ENCODE data around the gene SIN3B. TPM values are rescaled to one million over a fixed set of nuclear protein-coding genes. Genes with fewer than 3 reads are reported as not detected.

The SIN3B gene
- total RNA-seq, 5 donors from 2014 or later (not counting 1 experiment from before 2014, with no cell fraction given): 76.4 to 94.5 (median 84.1) TPM

- H3K9me3 Mint-ChIP-seq: peaks cover 10 to 19% (median 18%) of the 10 kb centered on the region in 3 donors
- no peaks in the 10 kb centered on the region for H3K4me1 ChIP-seq (ENCODE audit: control insufficient read depth in 1 of 2, extremely low read depth in 1 of 2, insufficient read depth in 2 of 2, low read length in 2 of 2)
- H3K27me3 Mint-ChIP-seq: no peaks in the 10 kb centered on the region
- H3K36me3 ChIP-seq (ENCODE audit: control insufficient read depth in 2 of 2, extremely low read depth in 1 of 2, insufficient read depth in 1 of 2, low read length in 1 of 2): no peaks in the 10 kb centered on the region
- no peaks in the 10 kb centered on the region for H3K36me3 Mint-ChIP-seq
- WGBS (ENCODE audit: insufficient coverage): 81% methylated on average over 10 of the region's 12 CpGs
- ChIA-PET CTCF (interaction anchor here in 1 of 2 donors (0.6 kb wide), 1 partner anchor 91 kb away, joined by 3 read pairs; no protein-coding TSS in a partner anchor), POLR2A (no interaction called here)
- ATAC-seq (replicated peaks in 1 of 4): no peak
- DNase-seq: no peak
- no peak overlapping the region for H3K27ac Mint-ChIP-seq
- H3K27ac ChIP-seq (ENCODE audit: low read length): no peak overlapping the region
- no peak overlapping the region for H3K4me3 Mint-ChIP-seq
- no peak overlapping the region for H3K4me3 ChIP-seq (ENCODE audit: control insufficient read depth in 1 of 2, extremely low read depth in 1 of 2, low read length in 1 of 2)
- H3K27me3 ChIP-seq (replicated peaks in 1 of 2; ENCODE audit: control insufficient read depth in 2 of 2, extremely low read depth in 1 of 2, insufficient read depth in 2 of 2, low read length in 1 of 2): peaks cover 0 to 15% of the 10 kb centered on the region in 2 experiments
- no peaks in the 10 kb centered on the region for H3K4me1 Mint-ChIP-seq
- H3K9me3 ChIP-seq: peaks cover 2% of the 10 kb centered on the region
Measured at GRCh38 chr19:16908759-16909158, 79.6 kb downstream of the SIN3B start.

- Histone ChIP-seq H3K27me3 (replicated peaks in 1 of 2; ENCODE audit: control insufficient read depth in 2 of 2, extremely low read depth in 1 of 2, insufficient read depth in 2 of 2, low read length in 1 of 2) (peaks cover 0 to 22% of the 10 kb centered on the region in 2 experiments), H3K4me1 (ENCODE audit: control insufficient read depth in 1 of 2, extremely low read depth in 1 of 2, insufficient read depth in 2 of 2, low read length in 2 of 2) (no peaks in the 10 kb centered on the region), H3K36me3 (ENCODE audit: control insufficient read depth in 2 of 2, extremely low read depth in 1 of 2, insufficient read depth in 1 of 2, low read length in 1 of 2) (no peaks in the 10 kb centered on the region), H3K4me3 (ENCODE audit: control insufficient read depth in 1 of 2, extremely low read depth in 1 of 2, low read length in 1 of 2) (no peak overlapping the region), H3K9me3 (peaks cover 2% of the 10 kb centered on the region), H3K27ac (ENCODE audit: low read length) (no peak overlapping the region)
- ChIA-PET POLR2A (no interaction called here), CTCF (interaction anchor here in 1 of 2 donors (0.7 kb wide), 1 partner anchor 487 kb away, joined by 6 read pairs; no protein-coding TSS in a partner anchor)
- Mint-ChIP-seq H3K27ac (no peak overlapping the region), H3K27me3 (peaks cover 0 to 2% of the 10 kb centered on the region in 2 donors), H3K9me3 (peaks cover 10 to 21% (median 19%) of the 10 kb centered on the region in 3 donors), H3K36me3 (no peaks in the 10 kb centered on the region), H3K4me1 (no peaks in the 10 kb centered on the region), H3K4me3 (no peak overlapping the region)
- 87% methylated on average over 3 of the region's 7 CpGs for WGBS (ENCODE audit: insufficient coverage)
- no peak for DNase-seq
- ATAC-seq (replicated peaks in 1 of 4): no peak
Measured at GRCh38 chr19:16911046-16911445, 81.8 kb downstream of the SIN3B start.

GRCh38 chr19:16912780-16913179 is 83.6 kb downstream of the SIN3B start:
- Mint-ChIP-seq H3K27ac (no peak overlapping the region), H3K4me3 (no peak overlapping the region), H3K36me3 (no peaks in the 10 kb centered on the region), H3K4me1 (no peaks in the 10 kb centered on the region), H3K27me3 (peaks cover 3 to 8% of the 10 kb centered on the region in 2 donors), H3K9me3 (peaks cover 10 to 21% (median 19%) of the 10 kb centered on the region in 3 donors)
- no CpG with 5 or more reads among the region's 4 CpGs for WGBS (ENCODE audit: insufficient coverage)
- Histone ChIP-seq H3K4me1 (ENCODE audit: control insufficient read depth in 1 of 2, extremely low read depth in 1 of 2, insufficient read depth in 2 of 2, low read length in 2 of 2) (no peaks in the 10 kb centered on the region), H3K36me3 (ENCODE audit: control insufficient read depth in 2 of 2, extremely low read depth in 1 of 2, insufficient read depth in 1 of 2, low read length in 1 of 2) (no peaks in the 10 kb centered on the region), H3K27ac (ENCODE audit: low read length) (no peak overlapping the region), H3K27me3 (replicated peaks in 1 of 2; ENCODE audit: control insufficient read depth in 2 of 2, extremely low read depth in 1 of 2, insufficient read depth in 2 of 2, low read length in 1 of 2) (peaks cover 0 to 30% of the 10 kb centered on the region in 2 experiments), H3K4me3 (ENCODE audit: control insufficient read depth in 1 of 2, extremely low read depth in 1 of 2, low read length in 1 of 2) (no peak overlapping the region), H3K9me3 (peaks cover 2% of the 10 kb centered on the region)
- ATAC-seq (replicated peaks in 1 of 4): no peak
- ChIA-PET CTCF (no interaction called here), POLR2A (no interaction called here)
- no peak for DNase-seq

DNA sequence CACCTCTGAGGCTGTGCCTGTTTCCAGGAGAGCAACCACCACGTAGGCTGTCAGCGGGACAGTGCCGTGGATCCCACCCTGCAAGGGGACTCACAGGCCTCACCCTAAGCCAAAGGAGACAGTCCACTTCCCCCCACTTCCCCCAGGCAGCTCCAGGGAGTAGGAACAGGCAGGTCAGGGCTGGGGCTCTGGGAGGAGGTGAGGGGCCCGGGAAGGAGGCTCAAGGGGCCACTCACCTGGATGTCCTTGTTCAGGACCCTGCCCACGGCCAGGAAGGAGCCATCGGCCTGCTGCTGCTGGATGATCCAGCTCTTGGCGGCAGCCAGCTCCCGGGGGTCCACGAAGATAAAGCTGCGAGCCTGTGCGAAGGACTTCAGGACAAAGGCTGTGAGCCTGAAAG is 85.2 kb downstream of the SIN3B start:
- Mint-ChIP-seq H3K27ac (no peak overlapping the region), H3K36me3 (no peaks in the 10 kb centered on the region), H3K4me1 (no peaks in the 10 kb centered on the region), H3K27me3 (peaks cover 3 to 11% of the 10 kb centered on the region in 2 donors), H3K9me3 (peaks cover 10 to 24% (median 21%) of the 10 kb centered on the region in 3 donors), H3K4me3 (no peak overlapping the region)
- Histone ChIP-seq H3K9me3 (peaks cover 2% of the 10 kb centered on the region), H3K4me3 (ENCODE audit: control insufficient read depth in 1 of 2, extremely low read depth in 1 of 2, low read length in 1 of 2) (no peak overlapping the region), H3K27ac (ENCODE audit: low read length) (no peak overlapping the region), H3K4me1 (ENCODE audit: control insufficient read depth in 1 of 2, extremely low read depth in 1 of 2, insufficient read depth in 2 of 2, low read length in 2 of 2) (no peaks in the 10 kb centered on the region), H3K27me3 (replicated peaks in 1 of 2; ENCODE audit: control insufficient read depth in 2 of 2, extremely low read depth in 1 of 2, insufficient read depth in 2 of 2, low read length in 1 of 2) (peaks cover 0 to 34% of the 10 kb centered on the region in 2 experiments), H3K36me3 (ENCODE audit: control insufficient read depth in 2 of 2, extremely low read depth in 1 of 2, insufficient read depth in 1 of 2, low read length in 1 of 2) (no peaks in the 10 kb centered on the region)
- no peak for ATAC-seq (replicated peaks in 1 of 4)
- ChIA-PET CTCF (no interaction called here), POLR2A (no interaction called here)
- no peak for DNase-seq
- 93% methylated on average over 7 of the region's 11 CpGs for WGBS (ENCODE audit: insufficient coverage)

GRCh38 chr19:16915135-16915534 is 85.9 kb downstream of the SIN3B start:
- 45% methylated on average over 2 of the region's 3 CpGs for WGBS (ENCODE audit: insufficient coverage)
- Histone ChIP-seq H3K4me3 (ENCODE audit: control insufficient read depth in 1 of 2, extremely low read depth in 1 of 2, low read length in 1 of 2) (no peak overlapping the region), H3K27ac (ENCODE audit: low read length) (no peak overlapping the region), H3K36me3 (ENCODE audit: control insufficient read depth in 2 of 2, extremely low read depth in 1 of 2, insufficient read depth in 1 of 2, low read length in 1 of 2) (no peaks in the 10 kb centered on the region), H3K27me3 (replicated peaks in 1 of 2; ENCODE audit: control insufficient read depth in 2 of 2, extremely low read depth in 1 of 2, insufficient read depth in 2 of 2, low read length in 1 of 2) (peaks cover 0 to 35% of the 10 kb centered on the region in 2 experiments), H3K9me3 (peaks cover 2% of the 10 kb centered on the region), H3K4me1 (ENCODE audit: control insufficient read depth in 1 of 2, extremely low read depth in 1 of 2, insufficient read depth in 2 of 2, low read length in 2 of 2) (no peaks in the 10 kb centered on the region)
- no peak for DNase-seq
- ATAC-seq (replicated peaks in 1 of 4): no peak
- Mint-ChIP-seq H3K36me3 (no peaks in the 10 kb centered on the region), H3K9me3 (peaks cover 10 to 24% (median 21%) of the 10 kb centered on the region in 3 donors), H3K27ac (no peak overlapping the region), H3K4me1 (no peaks in the 10 kb centered on the region), H3K27me3 (peaks cover 3 to 15% of the 10 kb centered on the region in 2 donors), H3K4me3 (no peak overlapping the region)
- ChIA-PET POLR2A (no interaction called here), CTCF (no interaction called here)

GRCh38 chr19:16915734-16916133 is 86.5 kb downstream of the SIN3B start:
- DNase-seq (no peak), ATAC-seq (replicated peaks in 1 of 4) (no peak)
- POLR2A ChIA-PET: no interaction called here
- no peak overlapping the region for H3K27ac ChIP-seq (ENCODE audit: low read length)
- peaks cover 3 to 15% of the 10 kb centered on the region in 2 donors for H3K27me3 Mint-ChIP-seq
- CTCF ChIA-PET: no interaction called here
- no peak overlapping the region for H3K27ac Mint-ChIP-seq
- WGBS (ENCODE audit: insufficient coverage): 63% methylated on average over 2 of the region's 3 CpGs
- H3K4me3 ChIP-seq (ENCODE audit: control insufficient read depth in 1 of 2, extremely low read depth in 1 of 2, low read length in 1 of 2): no peak overlapping the region
- H3K36me3 ChIP-seq (ENCODE audit: control insufficient read depth in 2 of 2, extremely low read depth in 1 of 2, insufficient read depth in 1 of 2, low read length in 1 of 2): no peaks in the 10 kb centered on the region
- H3K9me3 ChIP-seq: peaks cover 2% of the 10 kb centered on the region
- no peaks in the 10 kb centered on the region for H3K4me1 ChIP-seq (ENCODE audit: control insufficient read depth in 1 of 2, extremely low read depth in 1 of 2, insufficient read depth in 2 of 2, low read length in 2 of 2)
- H3K27me3 ChIP-seq (replicated peaks in 1 of 2; ENCODE audit: control insufficient read depth in 2 of 2, extremely low read depth in 1 of 2, insufficient read depth in 2 of 2, low read length in 1 of 2): peaks cover 0 to 34% of the 10 kb centered on the region in 2 experiments
- no peak overlapping the region for H3K4me3 Mint-ChIP-seq
- peaks cover 10 to 24% (median 21%) of the 10 kb centered on the region in 3 donors for H3K9me3 Mint-ChIP-seq
- H3K36me3 Mint-ChIP-seq: no peaks in the 10 kb centered on the region
- H3K4me1 Mint-ChIP-seq: no peaks in the 10 kb centered on the region

GRCh38 chr19:16917401-16917800 is 88.2 kb downstream of the SIN3B start:
- 61% methylated on average over 3 of the region's 7 CpGs for WGBS (ENCODE audit: insufficient coverage)
- peaks cover 7 to 19% (median 15%) of the 10 kb centered on the region in 3 donors for H3K9me3 Mint-ChIP-seq
- POLR2A ChIA-PET: no interaction called here
- no peaks in the 10 kb centered on the region for H3K36me3 Mint-ChIP-seq
- H3K27me3 Mint-ChIP-seq: peaks cover 6 to 16% of the 10 kb centered on the region in 2 donors
- Histone ChIP-seq H3K4me3 (ENCODE audit: control insufficient read depth in 1 of 2, extremely low read depth in 1 of 2, low read length in 1 of 2) (no peak overlapping the region), H3K27ac (ENCODE audit: low read length) (no peak overlapping the region), H3K9me3 (peaks cover 2% of the 10 kb centered on the region), H3K4me1 (ENCODE audit: control insufficient read depth in 1 of 2, extremely low read depth in 1 of 2, insufficient read depth in 2 of 2, low read length in 2 of 2) (no peaks in the 10 kb centered on the region), H3K36me3 (ENCODE audit: control insufficient read depth in 2 of 2, extremely low read depth in 1 of 2, insufficient read depth in 1 of 2, low read length in 1 of 2) (no peaks in the 10 kb centered on the region), H3K27me3 (replicated peaks in 1 of 2; ENCODE audit: control insufficient read depth in 2 of 2, extremely low read depth in 1 of 2, insufficient read depth in 2 of 2, low read length in 1 of 2) (peaks cover 0 to 42% of the 10 kb centered on the region in 2 experiments)
- CTCF ChIA-PET: no interaction called here
- no peak overlapping the region for H3K4me3 Mint-ChIP-seq
- H3K4me1 Mint-ChIP-seq: no peaks in the 10 kb centered on the region
- ATAC-seq (replicated peaks in 1 of 4) (no peak), DNase-seq (no peak)
- no peak overlapping the region for H3K27ac Mint-ChIP-seq
